Liver (tissue), 9 donors: Measurements from ENCODE around the gene MELTF. TPM values are rescaled to one million over a fixed set of nuclear protein-coding genes. Genes with fewer than 3 reads are reported as not detected.

Experiments used
- DNase-seq: peaks from one replicate; pipeline ENCODE4 v3.0.0-alpha.2; 2017; ENCODE audit warnings: low spot score
- H3K27ac ChIP-seq, 2 donors: one replicate each; pipeline ENCODE4 v1.7.0; 2013; ENCODE audit warnings: inconsistent platforms in 2 of 2, low read length in 2 of 2, control low read depth in 1 of 2, low read depth in 1 of 2, mild to moderate bottlenecking in 1 of 2
- H3K27me3 ChIP-seq, 4 donors: one replicate each; pipeline versions ENCODE4 v1.6.1 to v1.7.0; 2013; ENCODE audit warnings: low read length in 3 of 4, inconsistent platforms in 1 of 4, mild to moderate bottlenecking in 1 of 4, moderate library complexity in 1 of 4; ENCODE audit not compliant: control insufficient read depth in 4 of 4, insufficient read depth in 4 of 4
- H3K36me3 ChIP-seq, 4 donors: one replicate each; pipeline versions ENCODE4 v1.6.1 to v1.7.0; 2013; ENCODE audit warnings: low read length in 3 of 4, mild to moderate bottlenecking in 3 of 4, low read depth in 1 of 4, moderate library complexity in 1 of 4; ENCODE audit not compliant: control insufficient read depth in 4 of 4, insufficient read depth in 3 of 4
- H3K4me1 ChIP-seq, 4 donors: one replicate each; pipeline versions ENCODE4 v1.6.1 to v1.7.0; 2013; ENCODE audit warnings: low read length in 3 of 4, mild to moderate bottlenecking in 3 of 4, moderate library complexity in 1 of 4; ENCODE audit not compliant: control insufficient read depth in 4 of 4, insufficient read depth in 4 of 4
- H3K4me3 ChIP-seq, 3 donors: one replicate each; pipeline versions ENCODE4 v1.6.1 to v1.7.0; 2013; ENCODE audit warnings: low read length in 3 of 3, control low read depth in 1 of 3, low read depth in 1 of 3, mild to moderate bottlenecking in 1 of 3
- H3K9ac ChIP-seq, 2 donors: one replicate each; pipeline ENCODE4 v1.7.0; 2013; ENCODE audit warnings: low read length in 2 of 2, mild to moderate bottlenecking in 2 of 2, moderate library complexity in 2 of 2, control low read depth in 1 of 2, low read depth in 1 of 2
- H3K9me3 ChIP-seq, 4 donors: one replicate each; pipeline versions ENCODE4 v1.6.1 to v1.7.0; 2013; ENCODE audit warnings: low read length in 3 of 4; ENCODE audit not compliant: control insufficient read depth in 4 of 4
- ATF3 ChIP-seq: IDR thresholded peaks from 2 replicates; pipeline ENCODE4 v1.6.1; 2016; ENCODE audit warnings: antibody characterized with exemption
- CTCF ChIP-seq: fragments of 150-350 bp; IDR thresholded peaks from 2 replicates; pipeline ENCODE4 v1.5.1; 2017; ENCODE audit warnings: improper control_type of control experiment, low read depth, low read length; ENCODE audit not compliant: missing input control
- EGR1 ChIP-seq, 2 donors: IDR thresholded peaks; 2 replicates each; pipeline ENCODE4 v1.6.1; 2016 to 2018; ENCODE audit warnings: antibody characterized with exemption in 2 of 2, low read depth in 2 of 2
- FOXA1 ChIP-seq: IDR thresholded peaks from 2 replicates; pipeline ENCODE4 v1.6.1; 2016; ENCODE audit warnings: antibody characterized with exemption
- FOXA2 ChIP-seq: IDR thresholded peaks from 2 replicates; pipeline ENCODE4 v1.6.1; 2016; ENCODE audit warnings: antibody characterized with exemption
- GABPA ChIP-seq, 2 donors: IDR thresholded peaks in 1 of 2; conservative IDR thresholded peaks in 1 of 2; 2 replicates each; pipeline ENCODE4 v1.6.1; 2016; ENCODE audit warnings: antibody characterized with exemption in 2 of 2, mild to moderate bottlenecking in 1 of 2, moderate library complexity in 1 of 2
- HNF4A ChIP-seq, 2 donors: conservative IDR thresholded peaks; 2 replicates each; pipeline ENCODE4 v1.6.1; 2016; ENCODE audit warnings: antibody characterized with exemption in 2 of 2, mild to moderate bottlenecking in 2 of 2
- HNF4G ChIP-seq: IDR thresholded peaks from 2 replicates; pipeline ENCODE4 v1.6.1; 2016; ENCODE audit warnings: antibody characterized with exemption
- JUND ChIP-seq, 2 donors: IDR thresholded peaks; 2 replicates each; pipeline ENCODE4 v1.6.1; 2016; ENCODE audit warnings: antibody characterized with exemption in 2 of 2
- MAX ChIP-seq: IDR thresholded peaks from 2 replicates; pipeline ENCODE4 v1.6.1; 2016; ENCODE audit warnings: antibody characterized with exemption
- NR2F2 ChIP-seq: IDR thresholded peaks from 2 replicates; pipeline ENCODE4 v1.6.1; 2016; ENCODE audit warnings: antibody characterized with exemption
- RAD21 ChIP-seq, 2 donors: IDR thresholded peaks; 2 replicates each; pipeline ENCODE4 v1.6.1; 2016; ENCODE audit warnings: antibody characterized with exemption in 2 of 2, mild to moderate bottlenecking in 2 of 2
- REST ChIP-seq: IDR thresholded peaks from 2 replicates; pipeline ENCODE4 v1.6.1; 2016; ENCODE audit warnings: antibody characterized with exemption, mild to moderate bottlenecking
- RXRA ChIP-seq, 2 donors: IDR thresholded peaks; 2 replicates each; pipeline ENCODE4 v1.6.1; 2017 to 2018; ENCODE audit warnings: antibody characterized with exemption in 2 of 2, mild to moderate bottlenecking in 1 of 2
- SP1 ChIP-seq: IDR thresholded peaks from 2 replicates; pipeline ENCODE4 v1.6.1; 2018; ENCODE audit warnings: antibody characterized with exemption, mild to moderate bottlenecking
- TAF1 ChIP-seq: conservative IDR thresholded peaks from 2 replicates; pipeline ENCODE4 v1.6.1; 2016; ENCODE audit warnings: antibody characterized with exemption, mild to moderate bottlenecking
- YY1 ChIP-seq: IDR thresholded peaks from 2 replicates; pipeline ENCODE4 v1.6.1; 2016; ENCODE audit warnings: antibody characterized with exemption, mild to moderate bottlenecking
- ZBTB33 ChIP-seq: IDR thresholded peaks from 2 replicates; pipeline ENCODE4 v1.6.1; 2016; ENCODE audit warnings: antibody characterized with exemption
- WGBS: extraction: QIAGEN DNeasy Blood & Tissue Kit; methylation state at CpG from one replicate; pipeline ENCODE4 v1.1.7; 2013; 5-methylcytosine and 5-hydroxymethylcytosine counted together
- polyA plus RNA-seq, 2 donors: library from polyadenylated mRNA; stranded (reverse) in 1 of 2; unstranded in 1 of 2; fragments of 200-250 nt in 1 of 2; fragments of >200 nt in 1 of 2; fragmentation: Nextera tagmentation in 1 of 2; extraction: Ambion mirVana in 1 of 2; gene quantifications; one replicate each; pipeline versions ENCODE4 v1.2.1 to v1.2.3, GENCODE V29; 2013 to 2015
- total RNA-seq, 2 donors: library from RNA; depleted of rRNA; stranded (reverse); fragments of >200 nt; gene quantifications; one replicate each; pipeline ENCODE4 v1.2.3, GENCODE V29; 2014
- donor health status: healthy.
- donor health status: healthy.
- donor health status: healthy.
- donor health status: healthy.
- donor health status: healthy.

Gene MELTF
- total and polyA plus RNA-seq, 4 donors = 0.14 to 1.2 (median 1.0) TPM

- TF ChIP-seq HNF4A (conservative IDR thresholded peaks at IDR 0.05) (no peak), RAD21 (IDR thresholded peaks at IDR 0.05) (no peak), FOXA2 (no peak), TAF1 (no peak), YY1 (no peak), ZBTB33 (no peak), ATF3 (no peak), FOXA1 (no peak), REST (no peak), HNF4G (no peak), JUND (IDR thresholded peaks at IDR 0.05) (no peak), NR2F2 (no peak), CTCF (no peak), SP1 (no peak), MAX (no peak), RXRA (IDR thresholded peaks at IDR 0.05) (no peak), EGR1 (IDR thresholded peaks at IDR 0.05; ENCODE audit: low read depth in 2 of 2) (no peak), GABPA (IDR thresholded peaks at IDR 0.05 in 1 of 2, conservative IDR thresholded peaks at IDR 0.05 in 1 of 2) (no peak)
- no peaks in the 10 kb centered on the region for H3K9me3 ChIP-seq
- H3K27ac ChIP-seq = no peak overlapping the region
- no peaks in the 10 kb centered on the region for H3K27me3 ChIP-seq
- H3K9ac ChIP-seq = no peak overlapping the region
- DNase-seq = no peak
- WGBS = 91% methylated on average over 11 of the region's 11 CpGs
- H3K36me3 ChIP-seq = no peaks in the 10 kb centered on the region
- H3K4me1 ChIP-seq = peaks cover 0 to 3% (median 2%) of the 10 kb centered on the region in 4 donors
- no peak overlapping the region for H3K4me3 ChIP-seq
These were observed 52.7 kb downstream of the MELTF start for GRCh38 chr3:196976941-196977340.
